Type B pancreatic cell (in vitro differentiated cells): ENCODE results near the gene TAAR5. TPM values are rescaled to one million over a fixed set of nuclear protein-coding genes. Genes with fewer than 3 reads are reported as not detected.
"Not testable (repeated sequence)": the region's sequence is repeated elsewhere in the genome, so short reads cannot be mapped to it uniquely, and the experiment has no call there.

Source experiments
- DNase-seq: peaks from one replicate; pipeline ENCODE4 v3.0.0; 2021; ENCODE audit warnings: mixed read lengths; ENCODE audit not compliant: unreplicated experiment; ENCODE audit errors: extremely low spot score
- H3K27ac Mint-ChIP-seq: 2 replicates; pipeline ENCODE4 v1.8.0; 2021; ENCODE audit warnings: mild to moderate bottlenecking, mixed read lengths
- H3K27me3 Mint-ChIP-seq: 2 replicates; pipeline ENCODE4 v1.8.0; 2021; ENCODE audit warnings: mixed read lengths
- H3K36me3 Mint-ChIP-seq: 2 replicates; pipeline ENCODE4 v1.8.0; 2021; ENCODE audit warnings: mixed read lengths
- H3K4me1 Mint-ChIP-seq: one replicate; pipeline ENCODE4 v1.8.0; 2021; ENCODE audit warnings: mixed read lengths; ENCODE audit not compliant: unreplicated experiment
- H3K4me3 Mint-ChIP-seq: 2 replicates; pipeline ENCODE4 v1.8.0; 2021; ENCODE audit warnings: mild to moderate bottlenecking, mixed read lengths
- H3K9me3 Mint-ChIP-seq: 2 replicates; pipeline ENCODE4 v1.8.0; 2021; ENCODE audit warnings: mixed read lengths
- total RNA-seq: library from RNA; stranded (reverse); gene quantifications from 2 replicates; pipeline ENCODE4 v1.2.1, GENCODE V29; 2021; ENCODE audit warnings: low replicate concordance
- TF ChIP-seq, protein P1 (sequence below): fragments of 200-600 bp; sonication (generic); conservative IDR thresholded peaks from 2 replicates; pipeline ENCODE4 v1.5.0; 2021; ENCODE audit warnings: antibody characterized with exemption, mild to moderate bottlenecking

The TAAR5 gene
- total RNA-seq, 1 donor from 2014 or later, result not detected

DNA sequence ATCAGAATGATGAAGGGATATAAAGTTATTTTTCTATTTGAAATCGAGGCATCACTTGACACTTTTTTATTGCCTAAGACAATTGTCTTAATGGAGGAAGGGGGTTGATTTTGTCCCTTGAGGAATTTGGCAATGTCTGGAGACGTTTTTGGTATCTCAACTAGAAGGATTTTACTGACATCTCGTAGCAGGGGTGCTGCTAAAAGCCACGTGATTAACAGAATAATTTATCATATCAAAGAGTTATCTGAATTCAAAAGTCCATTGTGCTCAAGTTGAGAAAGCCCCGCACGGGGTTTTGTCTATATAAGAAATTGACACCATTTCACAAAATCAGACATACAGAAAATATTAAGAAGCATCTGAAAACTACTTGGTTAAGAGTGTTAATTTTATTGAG lies 20.9 kb downstream of the TAAR5 start:
- DNase-seq, result no peak
- peaks cover 3% of the 10 kb centered on the region for H3K27me3 Mint-ChIP-seq
- TF ChIP-seq, protein P1, sequence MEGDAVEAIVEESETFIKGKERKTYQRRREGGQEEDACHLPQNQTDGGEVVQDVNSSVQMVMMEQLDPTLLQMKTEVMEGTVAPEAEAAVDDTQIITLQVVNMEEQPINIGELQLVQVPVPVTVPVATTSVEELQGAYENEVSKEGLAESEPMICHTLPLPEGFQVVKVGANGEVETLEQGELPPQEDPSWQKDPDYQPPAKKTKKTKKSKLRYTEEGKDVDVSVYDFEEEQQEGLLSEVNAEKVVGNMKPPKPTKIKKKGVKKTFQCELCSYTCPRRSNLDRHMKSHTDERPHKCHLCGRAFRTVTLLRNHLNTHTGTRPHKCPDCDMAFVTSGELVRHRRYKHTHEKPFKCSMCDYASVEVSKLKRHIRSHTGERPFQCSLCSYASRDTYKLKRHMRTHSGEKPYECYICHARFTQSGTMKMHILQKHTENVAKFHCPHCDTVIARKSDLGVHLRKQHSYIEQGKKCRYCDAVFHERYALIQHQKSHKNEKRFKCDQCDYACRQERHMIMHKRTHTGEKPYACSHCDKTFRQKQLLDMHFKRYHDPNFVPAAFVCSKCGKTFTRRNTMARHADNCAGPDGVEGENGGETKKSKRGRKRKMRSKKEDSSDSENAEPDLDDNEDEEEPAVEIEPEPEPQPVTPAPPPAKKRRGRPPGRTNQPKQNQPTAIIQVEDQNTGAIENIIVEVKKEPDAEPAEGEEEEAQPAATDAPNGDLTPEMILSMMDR, result no peak
- H3K4me1 Mint-ChIP-seq, result no peaks in the 10 kb centered on the region
- no peak overlapping the region for H3K27ac Mint-ChIP-seq
- H3K9me3 Mint-ChIP-seq, result no peaks in the 10 kb centered on the region
- H3K36me3 Mint-ChIP-seq, result no peaks in the 10 kb centered on the region
- H3K4me3 Mint-ChIP-seq, result no peak overlapping the region

DNA sequence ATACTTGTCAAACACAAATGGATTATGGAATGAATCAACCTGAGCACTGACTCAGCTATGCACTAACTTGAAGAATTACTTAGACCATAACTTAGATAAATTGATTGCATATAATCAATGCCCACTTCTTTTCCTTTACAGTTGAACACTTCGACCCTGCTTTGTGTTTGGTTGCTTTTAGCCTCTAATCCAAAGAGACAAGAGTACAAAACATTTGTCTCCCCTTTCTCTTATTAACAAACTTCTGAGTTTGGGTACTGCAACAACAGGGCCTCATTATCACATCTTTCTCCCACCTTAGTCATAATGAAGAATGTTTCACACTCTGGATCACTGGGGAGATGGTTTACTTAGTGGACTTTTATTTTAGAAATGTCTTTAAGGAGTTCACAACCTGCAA lies 22.0 kb downstream of the TAAR5 start:
- Mint-ChIP-seq H3K36me3 (no peaks in the 10 kb centered on the region), H3K4me3 (no peak overlapping the region), H3K4me1 (no peaks in the 10 kb centered on the region), H3K27me3 (peaks cover 7% of the 10 kb centered on the region), H3K9me3 (no peaks in the 10 kb centered on the region), H3K27ac (no peak overlapping the region)
- TF ChIP-seq, protein P1, result no peak
- no peak for DNase-seq

DNA sequence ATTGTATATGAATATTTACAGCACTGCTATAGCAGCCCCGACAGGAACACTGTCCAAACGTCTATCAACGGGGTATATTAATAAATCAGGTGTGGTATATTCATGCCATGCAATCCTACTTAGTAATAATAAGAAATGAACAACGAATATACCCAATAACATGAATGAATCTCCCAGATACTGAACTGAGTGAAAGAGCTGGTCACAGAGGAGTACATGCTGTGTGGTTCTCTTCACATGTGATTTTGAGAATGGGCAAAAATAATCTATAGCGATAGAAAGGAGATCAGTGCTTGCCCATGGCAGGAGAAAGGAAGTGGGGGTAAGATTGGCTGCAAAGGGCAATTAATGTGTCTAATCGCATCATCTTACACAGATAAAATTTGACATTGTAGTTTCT lies 23.1 kb downstream of the TAAR5 start:
- Mint-ChIP-seq H3K27ac (no peak overlapping the region), H3K27me3 (peaks cover 7% of the 10 kb centered on the region), H3K9me3 (no peaks in the 10 kb centered on the region), H3K4me3 (no peak overlapping the region), H3K4me1 (no peaks in the 10 kb centered on the region), H3K36me3 (no peaks in the 10 kb centered on the region)
- TF ChIP-seq, protein P1, result no peak
- DNase-seq, result no peak

DNA sequence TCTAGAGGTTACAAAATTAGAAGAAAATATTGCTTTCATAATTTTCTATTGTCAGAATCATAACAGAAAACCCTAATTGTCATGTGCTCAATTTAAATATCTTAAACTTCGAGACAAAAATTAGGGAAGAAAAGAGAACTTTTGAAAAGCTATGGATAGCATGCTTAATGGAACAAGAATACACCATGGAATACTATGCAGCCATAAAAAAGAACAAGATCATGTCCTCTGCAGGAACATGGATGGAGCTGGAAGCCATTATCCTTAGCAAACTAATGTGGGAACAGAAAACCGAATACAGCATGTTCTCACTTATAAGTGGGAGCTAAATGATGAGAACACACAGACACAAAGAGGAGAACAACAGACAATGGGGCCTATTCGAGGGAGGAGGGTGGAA lies 29.5 kb downstream of the TAAR5 start:
- H3K4me3 Mint-ChIP-seq, H3K27me3 Mint-ChIP-seq, H3K36me3 Mint-ChIP-seq, H3K4me1 Mint-ChIP-seq, H3K27ac Mint-ChIP-seq, DNase-seq, H3K9me3 Mint-ChIP-seq: not testable (repeated sequence)

DNA sequence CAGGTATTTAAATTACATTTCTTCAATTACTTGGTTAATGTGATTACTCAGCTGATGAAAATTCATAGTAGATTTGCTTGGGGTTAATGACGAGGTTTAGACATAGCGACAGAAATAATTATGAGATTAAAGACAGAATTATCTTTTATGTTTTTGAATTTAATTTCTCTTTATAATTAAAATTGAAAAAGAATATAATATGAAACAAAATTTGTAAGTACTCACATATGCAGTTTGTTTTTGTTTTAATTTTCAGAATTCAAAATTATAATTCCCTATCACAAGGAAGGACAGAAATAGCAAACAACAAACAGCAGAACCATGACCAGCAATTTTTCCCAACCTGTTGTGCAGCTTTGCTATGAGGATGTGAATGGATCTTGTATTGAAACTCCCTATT lies 37.2 kb downstream of the TAAR5 start, which contains the start of gene TAAR8:
TAAR8 (plus strand) TSS at position 301 of the 400 bp plus-strand sequence; CDS start at position 322, 21 bp downstream.
- H3K4me3 Mint-ChIP-seq, result no peak within 1 kb of the TSS
- H3K27me3 Mint-ChIP-seq, result peaks cover 3% of the 10 kb centered on the region
- no peak for DNase-seq
- TF ChIP-seq, protein P1, result no peak
- H3K27ac Mint-ChIP-seq, result no peak within 1 kb of the TSS
- H3K36me3 Mint-ChIP-seq, result no peaks in the 10 kb centered on the region
- H3K9me3 Mint-ChIP-seq, result no peaks in the 10 kb centered on the region
- H3K4me1 Mint-ChIP-seq, result no peaks in the 10 kb centered on the region

DNA sequence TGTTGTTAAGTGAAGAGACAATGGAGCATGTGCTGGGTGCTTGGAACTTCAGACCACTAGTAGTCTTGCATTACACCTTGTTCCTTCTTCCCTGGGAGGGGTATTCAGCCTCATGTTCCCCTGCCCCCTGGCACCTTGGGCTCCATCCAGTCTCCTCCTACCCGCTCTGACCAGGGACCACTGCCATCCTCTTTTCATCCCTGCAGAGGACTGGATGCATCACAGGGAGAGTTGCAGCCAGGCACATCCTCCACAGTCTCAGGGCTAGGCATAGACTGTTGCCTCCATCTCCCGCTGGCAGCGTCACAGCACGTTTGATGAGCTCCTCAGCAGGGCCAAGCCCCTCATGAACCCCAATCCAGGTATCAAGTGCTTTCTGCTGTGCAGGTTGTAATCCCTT lies 38.3 kb downstream of the TAAR5 start:
- Mint-ChIP-seq H3K27ac (no peak overlapping the region), H3K4me1 (no peaks in the 10 kb centered on the region), H3K4me3 (no peak overlapping the region), H3K27me3 (peaks cover 3% of the 10 kb centered on the region), H3K9me3 (no peaks in the 10 kb centered on the region), H3K36me3 (no peaks in the 10 kb centered on the region)
- DNase-seq, result no peak
- TF ChIP-seq, protein P1, result no peak
